H9 (cell line): Measurements from ENCODE around the gene SLC25A26. TPM values are rescaled to one million over a fixed set of nuclear protein-coding genes. Genes with fewer than 3 reads are reported as not detected.

ENCODE experiments used
- DNase-seq: peaks from one replicate; pipeline ENCODE4 v3.0.0-alpha.2; 2017
- H2AFZ ChIP-seq: one replicate; pipeline ENCODE4 v1.6.1; 2013; ENCODE audit warnings: mild to moderate bottlenecking, low read length, control low read depth, moderate library complexity
- H2AK5ac ChIP-seq: 2 replicates; pipeline ENCODE4 v1.6.1; 2013; ENCODE audit warnings: low read length, control low read depth, mixed read lengths; ENCODE audit not compliant: insufficient read length
- H2BK120ac ChIP-seq: one replicate; pipeline ENCODE4 v1.6.1; 2013; ENCODE audit warnings: low read depth, mild to moderate bottlenecking, low read length, control low read depth, inconsistent platforms; ENCODE audit not compliant: poor library complexity, severe bottlenecking
- H2BK12ac ChIP-seq: 2 replicates; pipeline ENCODE4 v1.6.1; 2013; ENCODE audit warnings: low read length, control low read depth, mixed read lengths, low read depth; ENCODE audit not compliant: insufficient read length
- H2BK15ac ChIP-seq: 2 replicates; pipeline ENCODE4 v1.6.1; 2013; ENCODE audit warnings: low read depth, low read length, control low read depth
- H2BK20ac ChIP-seq: one replicate; pipeline ENCODE4 v1.6.1; 2013; ENCODE audit warnings: low read depth, mild to moderate bottlenecking, low read length, control low read depth, inconsistent platforms; ENCODE audit not compliant: poor library complexity, severe bottlenecking
- H2BK5ac ChIP-seq: 2 replicates; pipeline ENCODE4 v1.6.1; 2013; ENCODE audit warnings: low read length, control low read depth, mixed read lengths; ENCODE audit not compliant: insufficient read length
- H3K14ac ChIP-seq: 2 replicates; pipeline ENCODE4 v1.6.1; 2013; ENCODE audit warnings: low read length, control low read depth; ENCODE audit not compliant: insufficient read depth
- H3K18ac ChIP-seq: 2 replicates; pipeline ENCODE4 v1.6.1; 2013; ENCODE audit warnings: low read depth, mild to moderate bottlenecking, mixed read lengths, low read length, control low read depth; ENCODE audit not compliant: insufficient read length
- H3K23ac ChIP-seq: 2 replicates; pipeline ENCODE4 v1.6.1; 2013; ENCODE audit warnings: low read length, control low read depth, mixed read lengths, low read depth; ENCODE audit not compliant: insufficient read length
- H3K23me2 ChIP-seq: 2 replicates; pipeline ENCODE4 v1.6.1; 2013; ENCODE audit warnings: low read depth, mild to moderate bottlenecking, mixed read lengths, low read length, control low read depth; ENCODE audit not compliant: insufficient read length, poor library complexity, severe bottlenecking
- H3K27ac ChIP-seq: 2 replicates; pipeline ENCODE4 v1.5.1; 2013; ENCODE audit warnings: low read length, control low read depth, mixed read lengths, low read depth; ENCODE audit not compliant: insufficient read length
- H3K27me3 ChIP-seq: 2 replicates; pipeline ENCODE4 v1.6.1; 2013; ENCODE audit warnings: low read length, control low read depth, inconsistent platforms; ENCODE audit not compliant: insufficient read depth
- H3K4ac ChIP-seq: 2 replicates; pipeline ENCODE4 v1.6.1; 2013; ENCODE audit warnings: low read depth, mild to moderate bottlenecking, control low read depth, inconsistent platforms, low read length, moderate library complexity
- H3K4me1 ChIP-seq: 2 replicates; pipeline ENCODE4 v1.6.1; 2013; ENCODE audit warnings: low read length, control low read depth, inconsistent platforms; ENCODE audit not compliant: insufficient read depth
- H3K4me2 ChIP-seq: 2 replicates; pipeline ENCODE4 v1.6.1; 2013; ENCODE audit warnings: low read length, control low read depth, mixed read lengths; ENCODE audit not compliant: insufficient read length, insufficient read depth
- H3K56ac ChIP-seq: 2 replicates; pipeline ENCODE4 v1.6.1; 2013; ENCODE audit warnings: low read depth, mild to moderate bottlenecking, mixed read lengths, low read length, control low read depth; ENCODE audit not compliant: insufficient read length
- H3K79me1 ChIP-seq: 2 replicates; pipeline ENCODE4 v1.6.1; 2013; ENCODE audit warnings: low read depth, mild to moderate bottlenecking, moderate library complexity, low read length, control low read depth, inconsistent platforms; ENCODE audit not compliant: insufficient read depth, poor library complexity, severe bottlenecking
- H3K79me2 ChIP-seq: 2 replicates; pipeline ENCODE4 v1.6.1; 2013; ENCODE audit warnings: low read length, control low read depth, inconsistent platforms; ENCODE audit not compliant: insufficient read depth
- H3K9ac ChIP-seq: 2 replicates; pipeline ENCODE4 v1.6.1; 2013; ENCODE audit warnings: low read length, control low read depth, mixed read lengths; ENCODE audit not compliant: insufficient read length; ENCODE audit errors: extremely low read depth
- H3K9me3 ChIP-seq: one replicate; pipeline ENCODE4 v1.6.1; 2013; ENCODE audit warnings: low read depth, low read length, inconsistent platforms; ENCODE audit not compliant: control insufficient read depth
- H3T11ph ChIP-seq: one replicate; pipeline ENCODE4 v1.6.1; 2013; ENCODE audit warnings: mild to moderate bottlenecking, low read length, control low read depth, inconsistent platforms
- H4K20me1 ChIP-seq: one replicate; pipeline ENCODE4 v1.6.1; 2013; ENCODE audit not compliant: control insufficient read depth, insufficient read length, insufficient read depth
- H4K5ac ChIP-seq: 2 replicates; pipeline ENCODE4 v1.6.1; 2013; ENCODE audit warnings: low read depth, mild to moderate bottlenecking, mixed read lengths, low read length, control low read depth; ENCODE audit not compliant: insufficient read length
- H4K8ac ChIP-seq: replicated peaks from 2 replicates; pipeline ENCODE4 v1.6.1; 2013; ENCODE audit warnings: low read length, control low read depth, mixed read lengths, low read depth; ENCODE audit not compliant: insufficient read length
- H4K91ac ChIP-seq: 2 replicates; pipeline ENCODE4 v1.6.1; 2013; ENCODE audit warnings: low read depth, mild to moderate bottlenecking, moderate library complexity, mixed read lengths, low read length, control low read depth; ENCODE audit not compliant: insufficient read length
- H3K27ac Mint-ChIP-seq, 3 experiments: 2 replicates in 2 of 3; 3 replicates in 1 of 3; pipeline ENCODE4 v1.8.0; 2020 to 2021; ENCODE audit warnings: mixed read lengths in 3 of 3, mild to moderate bottlenecking in 1 of 3, moderate library complexity in 1 of 3
- H3K27me3 Mint-ChIP-seq: 2 replicates; pipeline ENCODE4 v1.8.0; 2021; ENCODE audit warnings: low read depth, mild to moderate bottlenecking, moderate library complexity, mixed read lengths
- H3K36me3 Mint-ChIP-seq, 3 experiments: 2 replicates in 2 of 3; 3 replicates in 1 of 3; pipeline ENCODE4 v1.8.0; 2020 to 2021; ENCODE audit warnings: low read depth in 3 of 3, mixed read lengths in 3 of 3; ENCODE audit not compliant: insufficient read depth in 1 of 3
- H3K4me1 Mint-ChIP-seq, 2 experiments: 2 replicates each; pipeline ENCODE4 v1.8.0; 2020; ENCODE audit warnings: mixed read lengths in 2 of 2
- H3K4me3 Mint-ChIP-seq, 2 experiments: 2 replicates in 1 of 2; 3 replicates in 1 of 2; pipeline ENCODE4 v1.8.0; 2020 to 2021; ENCODE audit warnings: mild to moderate bottlenecking in 2 of 2, mixed read lengths in 2 of 2, moderate library complexity in 1 of 2
- H3K9me3 Mint-ChIP-seq, 2 experiments: 2 replicates in 1 of 2; 3 replicates in 1 of 2; pipeline ENCODE4 v1.8.0; 2020; ENCODE audit warnings: mild to moderate bottlenecking in 2 of 2, mixed read lengths in 2 of 2, moderate library complexity in 1 of 2
- CTCF ChIP-seq: fragments of 200-600 bp; sonication (generic); conservative IDR thresholded peaks from 3 replicates; pipeline ENCODE4 v1.8.0; 2021; ENCODE audit warnings: antibody characterized with exemption, mild to moderate bottlenecking
- WGBS: extraction: QIAGEN DNeasy Blood & Tissue Kit; methylation state at CpG from one replicate; pipeline ENCODE4 v1.1.7; 2013; ENCODE audit warnings: missing lambda C conversion rate, low lambda C conversion rate, mixed read lengths; ENCODE audit not compliant: insufficient read length; ENCODE audit errors: extremely low coverage; 5-methylcytosine and 5-hydroxymethylcytosine counted together
- total RNA-seq: library from RNA; stranded (reverse); gene quantifications from 2 replicates; pipeline ENCODE4 v1.2.1, GENCODE V29; 2021

The SLC25A26 gene
- total RNA-seq, 1 experiment from 2014 or later = 30.2 TPM

- no peak overlapping the region for H3K23ac ChIP-seq
- no peaks in the 10 kb centered on the region for H3K23me2 ChIP-seq
- no peak overlapping the region for H3K14ac ChIP-seq
- H3K9me3 ChIP-seq = no peaks in the 10 kb centered on the region
- TF ChIP-seq CTCF = no peak
- no peak overlapping the region for H3K4me2 ChIP-seq
- H2BK12ac ChIP-seq = no peak overlapping the region
- H2BK5ac ChIP-seq = no peak overlapping the region
- no peak overlapping the region for H3K9ac ChIP-seq
- H2AFZ ChIP-seq = no peak overlapping the region
- no peak overlapping the region for H4K91ac ChIP-seq
- no CpG with 5 or more reads among the region's 2 CpGs for WGBS
- H2BK15ac ChIP-seq = no peak overlapping the region
- H3K4me1 ChIP-seq = no peaks in the 10 kb centered on the region
- H3K79me2 ChIP-seq = no peaks in the 10 kb centered on the region
- H3K79me1 ChIP-seq = no peaks in the 10 kb centered on the region
- H3K56ac ChIP-seq = no peak overlapping the region
- no peak overlapping the region for H2BK20ac ChIP-seq
- no peaks in the 10 kb centered on the region for H3K27me3 Mint-ChIP-seq
- H3K36me3 Mint-ChIP-seq = peaks cover 15 to 30% (median 26%) of the 10 kb centered on the region in 3 experiments
- H3K4me3 Mint-ChIP-seq = no peak overlapping the region
- no peak overlapping the region for H4K5ac ChIP-seq
- H3K27me3 ChIP-seq = no peaks in the 10 kb centered on the region
- H3K4ac ChIP-seq = no peak overlapping the region
- no peaks in the 10 kb centered on the region for H4K20me1 ChIP-seq
- no peak for DNase-seq
- no peak overlapping the region for H3K18ac ChIP-seq
- H3K9me3 Mint-ChIP-seq = peaks cover 3 to 4% of the 10 kb centered on the region in 2 experiments; a peak in 3 of 5 replicates
- peaks cover 9% of the 10 kb centered on the region in 2 experiments for H3K4me1 Mint-ChIP-seq
- H3K27ac Mint-ChIP-seq = no peak overlapping the region
- H2BK120ac ChIP-seq = no peak overlapping the region
- no peak overlapping the region for H3K27ac ChIP-seq
- H4K8ac ChIP-seq = no peak overlapping the region
- no peak overlapping the region for H3T11ph ChIP-seq
- H2AK5ac ChIP-seq = no peak overlapping the region
These were observed 18.8 kb downstream of the SLC25A26 start for GRCh38 chr3:66239513-66240123.
